Measurements from ENCODE around the gene QPCT. TPM values are rescaled to one million over a fixed set of nuclear protein-coding genes. Genes with fewer than 3 reads are reported as not detected.

The QPCT gene
- total and polyA plus RNA-seq, 2 experiments from 2014 or later: 13.2 TPM

DNA sequence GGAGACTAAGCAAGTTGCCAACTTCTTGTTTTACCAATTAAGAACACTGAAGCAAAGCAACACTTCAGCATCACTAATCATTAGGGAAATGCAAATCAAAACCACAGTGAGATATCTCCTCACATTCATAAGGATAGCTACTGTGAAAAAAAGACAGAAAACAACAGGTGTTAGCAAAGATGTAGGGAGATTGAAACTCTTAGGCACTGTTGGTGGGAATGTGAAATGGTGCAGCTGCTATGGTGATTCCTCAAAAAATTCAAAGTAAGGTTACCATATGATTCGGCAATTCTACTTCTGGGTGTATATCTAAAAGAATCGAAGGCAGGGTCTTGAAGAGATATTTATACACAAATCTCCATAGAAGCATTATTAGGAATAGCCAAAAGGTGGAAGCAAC lies 11.2 kb upstream of the QPCT start:
- Mint-ChIP-seq H3K27ac (no peak overlapping the region), H3K4me1 (peaks cover 3% of the 10 kb centered on the region; the same call in 1 of the 3 replicates), H3K9me3 (no peaks in the 10 kb centered on the region), H3K27me3 (ENCODE audit: insufficient read depth, low read depth, poor library complexity) (peaks cover 3% of the 10 kb centered on the region), H3K4me3 (no peak overlapping the region), H3K36me3 (ENCODE audit: low read depth) (no peaks in the 10 kb centered on the region)
- Histone ChIP-seq H3K4me3 (no peak overlapping the region), H2AFZ (no peak overlapping the region), H3K27ac (ENCODE audit: low read depth) (no peak overlapping the region), H3K4me2 (no peak overlapping the region), H3F3A (replicated peaks; ENCODE audit: low read depth) (no peaks in the 10 kb centered on the region), H3K9me2 (ENCODE audit: insufficient read depth) (peaks cover 4% of the 10 kb centered on the region; the same call in 1 of the 2 replicates), H4K20me1 (replicated peaks; ENCODE audit: insufficient read depth) (no peaks in the 10 kb centered on the region), H3K4me1 (ENCODE audit: insufficient read depth) (no peaks in the 10 kb centered on the region), H3K79me2 (replicated peaks; ENCODE audit: insufficient read depth) (no peaks in the 10 kb centered on the region), H3K36me3 (ENCODE audit: insufficient read depth) (no peaks in the 10 kb centered on the region), H3K27me3 (ENCODE audit: insufficient read depth) (no peaks in the 10 kb centered on the region)
- ATAC-seq: no peak
- no peak for DNase-seq (ENCODE audit: low spot score)
- TF ChIP-seq STAT1 (IDR thresholded peaks at IDR 0.05; ENCODE audit: unreplicated experiment) (no peak), NANOG (IDR thresholded peaks at IDR 0.05; ENCODE audit: borderline replicate concordance) (no peak), EZH2phosphoT487 (IDR thresholded peaks at IDR 0.05; ENCODE audit: unreplicated experiment) (no peak), JUNB (IDR thresholded peaks at IDR 0.05; ENCODE audit: unreplicated experiment) (no peak), REST (IDR thresholded peaks at IDR 0.05; ENCODE audit: unreplicated experiment) (no peak), ZNF331 (CRISPR knock-in tag; IDR thresholded peaks at IDR 0.05; ENCODE audit: low read depth) (no peak), CREB1 (CRISPR knock-in tag; IDR thresholded peaks at IDR 0.05; ENCODE audit: low read depth) (no peak), ETS1 (IDR thresholded peaks at IDR 0.05) (no peak), ZNF114 (CRISPR knock-in tag; IDR thresholded peaks at IDR 0.05) (no peak), CTCF (conservative IDR thresholded peaks at IDR 0.05; ENCODE audit: low read depth in 2 of 2) (no peak), EZH2 (IDR thresholded peaks at IDR 0.05; ENCODE audit: low read depth, unreplicated experiment) (no peak), POLR2AphosphoS5 (IDR thresholded peaks at IDR 0.05; ENCODE audit: low read depth) (no peak)
- TF ChIP-seq, protein P1, sequence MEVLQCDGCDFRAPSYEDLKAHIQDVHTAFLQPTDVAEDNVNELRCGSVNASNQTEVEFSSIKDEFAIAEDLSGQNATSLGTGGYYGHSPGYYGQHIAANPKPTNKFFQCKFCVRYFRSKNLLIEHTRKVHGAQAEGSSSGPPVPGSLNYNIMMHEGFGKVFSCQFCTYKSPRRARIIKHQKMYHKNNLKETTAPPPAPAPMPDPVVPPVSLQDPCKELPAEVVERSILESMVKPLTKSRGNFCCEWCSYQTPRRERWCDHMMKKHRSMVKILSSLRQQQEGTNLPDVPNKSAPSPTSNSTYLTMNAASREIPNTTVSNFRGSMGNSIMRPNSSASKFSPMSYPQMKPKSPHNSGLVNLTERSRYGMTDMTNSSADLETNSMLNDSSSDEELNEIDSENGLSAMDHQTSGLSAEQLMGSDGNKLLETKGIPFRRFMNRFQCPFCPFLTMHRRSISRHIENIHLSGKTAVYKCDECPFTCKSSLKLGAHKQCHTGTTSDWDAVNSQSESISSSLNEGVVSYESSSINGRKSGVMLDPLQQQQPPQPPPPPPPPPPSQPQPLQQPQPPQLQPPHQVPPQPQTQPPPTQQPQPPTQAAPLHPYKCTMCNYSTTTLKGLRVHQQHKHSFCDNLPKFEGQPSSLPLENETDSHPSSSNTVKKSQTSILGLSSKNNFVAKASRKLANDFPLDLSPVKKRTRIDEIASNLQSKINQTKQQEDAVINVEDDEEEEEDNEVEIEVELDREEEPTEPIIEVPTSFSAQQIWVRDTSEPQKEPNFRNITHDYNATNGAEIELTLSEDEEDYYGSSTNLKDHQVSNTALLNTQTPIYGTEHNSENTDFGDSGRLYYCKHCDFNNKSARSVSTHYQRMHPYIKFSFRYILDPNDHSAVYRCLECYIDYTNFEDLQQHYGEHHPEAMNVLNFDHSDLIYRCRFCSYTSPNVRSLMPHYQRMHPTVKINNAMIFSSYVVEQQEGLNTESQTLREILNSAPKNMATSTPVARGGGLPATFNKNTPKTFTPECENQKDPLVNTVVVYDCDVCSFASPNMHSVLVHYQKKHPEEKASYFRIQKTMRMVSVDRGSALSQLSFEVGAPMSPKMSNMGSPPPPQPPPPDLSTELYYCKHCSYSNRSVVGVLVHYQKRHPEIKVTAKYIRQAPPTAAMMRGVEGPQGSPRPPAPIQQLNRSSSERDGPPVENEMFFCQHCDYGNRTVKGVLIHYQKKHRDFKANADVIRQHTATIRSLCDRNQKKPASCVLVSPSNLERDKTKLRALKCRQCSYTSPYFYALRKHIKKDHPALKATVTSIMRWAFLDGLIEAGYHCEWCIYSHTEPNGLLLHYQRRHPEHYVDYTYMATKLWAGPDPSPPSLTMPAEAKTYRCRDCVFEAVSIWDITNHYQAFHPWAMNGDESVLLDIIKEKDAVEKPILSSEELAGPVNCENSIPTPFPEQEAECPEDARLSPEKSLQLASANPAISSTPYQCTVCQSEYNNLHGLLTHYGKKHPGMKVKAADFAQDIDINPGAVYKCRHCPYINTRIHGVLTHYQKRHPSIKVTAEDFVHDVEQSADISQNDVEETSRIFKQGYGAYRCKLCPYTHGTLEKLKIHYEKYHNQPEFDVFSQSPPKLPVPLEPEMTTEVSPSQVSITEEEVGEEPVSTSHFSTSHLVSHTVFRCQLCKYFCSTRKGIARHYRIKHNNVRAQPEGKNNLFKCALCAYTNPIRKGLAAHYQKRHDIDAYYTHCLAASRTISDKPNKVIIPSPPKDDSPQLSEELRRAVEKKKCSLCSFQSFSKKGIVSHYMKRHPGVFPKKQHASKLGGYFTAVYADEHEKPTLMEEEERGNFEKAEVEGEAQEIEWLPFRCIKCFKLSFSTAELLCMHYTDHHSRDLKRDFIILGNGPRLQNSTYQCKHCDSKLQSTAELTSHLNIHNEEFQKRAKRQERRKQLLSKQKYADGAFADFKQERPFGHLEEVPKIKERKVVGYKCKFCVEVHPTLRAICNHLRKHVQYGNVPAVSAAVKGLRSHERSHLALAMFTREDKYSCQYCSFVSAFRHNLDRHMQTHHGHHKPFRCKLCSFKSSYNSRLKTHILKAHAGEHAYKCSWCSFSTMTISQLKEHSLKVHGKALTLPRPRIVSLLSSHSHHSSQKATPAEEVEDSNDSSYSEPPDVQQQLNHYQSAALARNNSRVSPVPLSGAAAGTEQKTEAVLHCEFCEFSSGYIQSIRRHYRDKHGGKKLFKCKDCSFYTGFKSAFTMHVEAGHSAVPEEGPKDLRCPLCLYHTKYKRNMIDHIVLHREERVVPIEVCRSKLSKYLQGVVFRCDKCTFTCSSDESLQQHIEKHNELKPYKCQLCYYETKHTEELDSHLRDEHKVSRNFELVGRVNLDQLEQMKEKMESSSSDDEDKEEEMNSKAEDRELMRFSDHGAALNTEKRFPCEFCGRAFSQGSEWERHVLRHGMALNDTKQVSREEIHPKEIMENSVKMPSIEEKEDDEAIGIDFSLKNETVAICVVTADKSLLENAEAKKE (CRISPR knock-in tag; IDR thresholded peaks at IDR 0.05): no peak

Data from GM23338 (cell line).